Right lobe of liver (tissue), 4 donors: ENCODE results near the gene ARHGDIB.

Experiments
- CTCF ChIP-seq, 4 donors: fragments of 200-600 bp in 3 of 4; fragments of 450-650 bp in 1 of 4; IDR thresholded peaks; one replicate each; pipeline versions ENCODE4 v1.5.1 to v1.8.0; 2016 to 2022; ENCODE audit warnings: antibody characterized with exemption in 4 of 4, mild to moderate bottlenecking in 2 of 4
- POLR2A ChIP-seq: fragments of 450-650 bp; IDR thresholded peaks from one replicate; pipeline ENCODE4 v1.6.1; 2017; ENCODE audit warnings: antibody characterized with exemption, mild to moderate bottlenecking
- donor health status: DM: no; HTN: no; CAD: no.
- donor health status: DM: no; HTN: no; CAD: no.
- donor health status: DM: no; HTN: yes; CAD: no.

GRCh38 chr12:14952299-14952921 is 9.0 kb downstream of the ARHGDIB start:
- TF ChIP-seq CTCF (IDR thresholded peaks at IDR 0.05) (no peak), POLR2A (no peak)
